ENCODE measurements around the gene TDO2.
"Not testable (repeated sequence)": the region's sequence is repeated elsewhere in the genome, so short reads cannot be mapped to it uniquely, and the experiment has no call there.

Gene TDO2

DNA sequence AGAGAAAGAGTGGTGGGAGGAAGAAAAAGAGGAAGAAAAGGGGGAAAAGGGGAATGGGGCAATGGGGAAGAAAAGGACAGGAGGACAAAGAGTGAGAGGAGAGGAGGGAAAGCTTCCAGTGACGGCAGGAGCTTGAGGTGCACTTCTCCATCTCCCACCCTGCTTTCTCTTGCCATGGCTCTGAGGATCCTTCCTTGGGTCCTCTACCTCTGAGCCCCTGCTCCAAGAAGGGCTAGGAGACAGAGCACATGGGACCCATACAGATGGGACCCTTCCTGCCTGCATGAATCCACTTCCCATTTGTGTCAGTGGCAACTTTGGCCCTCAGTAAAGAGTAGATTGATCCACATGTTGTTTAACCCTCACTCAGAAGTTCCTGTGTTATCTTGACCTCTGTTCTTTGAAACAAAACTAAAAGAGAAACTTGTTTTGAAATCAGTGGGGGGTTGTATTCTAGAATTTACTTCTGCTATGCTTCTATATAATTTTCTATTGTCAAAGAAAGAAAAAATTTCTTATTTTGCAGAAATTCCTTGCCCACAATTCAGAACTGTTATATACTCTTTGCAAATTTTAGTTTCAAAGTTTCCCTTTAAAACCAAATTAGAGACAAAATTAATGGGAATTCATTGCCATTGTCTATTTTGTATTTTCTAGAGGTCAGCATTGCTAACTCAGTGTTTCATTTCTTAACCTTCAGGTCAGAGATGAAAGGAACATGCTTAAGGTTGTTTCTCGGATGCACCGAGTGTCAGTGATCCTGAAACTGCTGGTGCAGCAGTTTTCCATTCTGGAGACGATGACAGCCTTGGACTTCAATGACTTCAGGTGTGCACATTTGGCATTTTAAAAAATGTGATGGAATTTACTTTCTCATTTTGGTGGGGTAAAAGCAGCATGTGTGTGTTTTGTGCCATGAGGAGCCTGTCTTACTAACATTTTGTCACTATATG is 5.0 kb downstream of the TDO2 start:
- DNase-seq = no peak

DNA sequence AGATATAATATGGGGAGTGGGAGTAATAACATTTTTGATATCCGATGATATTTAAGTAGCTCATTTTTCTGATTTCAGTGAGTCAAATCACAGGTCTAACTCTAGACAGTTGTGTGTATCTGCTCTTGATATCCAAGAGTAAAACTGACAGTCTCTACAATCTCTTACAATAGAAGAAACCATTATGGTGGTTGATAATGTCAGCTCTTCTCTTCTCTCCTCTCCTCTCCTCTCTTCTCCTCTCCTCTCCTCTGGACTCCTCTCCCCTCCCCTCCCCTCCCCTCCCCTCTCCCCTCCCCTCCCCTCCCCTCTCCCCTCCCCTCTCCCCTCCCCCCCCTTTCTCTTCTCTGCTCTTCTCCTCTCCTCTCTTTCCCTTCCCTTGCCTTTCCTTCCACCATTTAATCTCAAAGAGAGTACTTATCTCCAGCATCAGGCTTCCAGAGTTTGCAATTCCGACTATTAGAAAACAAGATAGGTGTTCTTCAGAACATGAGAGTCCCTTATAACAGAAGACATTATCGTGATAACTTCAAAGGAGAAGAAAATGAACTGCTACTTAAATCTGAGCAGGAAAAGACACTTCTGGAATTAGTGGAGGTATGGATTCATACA is 6.2 kb downstream of the TDO2 start:
- no peak for DNase-seq

DNA sequence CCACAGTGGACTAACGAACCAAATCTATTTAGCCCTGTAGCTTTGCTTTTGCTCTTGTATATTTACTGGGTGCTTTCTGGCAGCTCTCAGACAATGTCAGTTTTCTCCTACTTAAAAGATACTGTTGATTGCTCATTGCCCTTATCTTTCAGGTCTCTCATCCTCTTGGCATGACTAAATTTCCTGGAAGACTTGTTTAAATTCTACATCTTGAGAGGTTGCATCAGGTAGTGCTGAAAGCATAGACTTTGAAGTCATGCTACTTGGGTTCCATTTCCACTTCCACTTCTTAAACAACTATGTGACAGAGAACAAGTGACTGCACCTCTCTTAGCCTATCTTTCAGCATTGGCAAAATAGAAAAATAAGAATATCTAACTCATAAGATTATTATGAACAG is 8.4 kb downstream of the TDO2 start:
- no peak for DNase-seq

DNA sequence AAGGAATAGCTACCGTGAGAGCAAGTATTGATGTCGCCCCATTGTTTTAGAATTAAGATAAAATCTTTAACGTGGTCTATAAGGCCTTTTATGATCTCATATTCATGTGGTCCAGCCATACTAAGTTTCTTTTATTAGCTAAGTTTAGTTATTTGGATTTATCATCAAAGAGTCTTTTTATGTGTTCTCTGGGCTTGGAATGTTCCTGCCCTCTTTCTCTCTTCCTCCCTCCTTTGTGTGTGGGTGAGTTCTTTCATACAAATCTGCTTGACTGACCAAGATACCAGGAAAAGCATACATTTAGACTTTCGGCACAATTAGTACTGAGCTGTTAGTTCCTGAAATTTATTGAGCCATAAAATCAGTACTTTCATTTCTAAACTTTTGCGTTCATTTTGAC is 11.3 kb downstream of the TDO2 start:
- DNase-seq = no peak

- no peak for DNase-seq
Observed at GRCh38 chr4:155921597-155921996, 18.1 kb downstream of the TDO2 start.

DNA sequence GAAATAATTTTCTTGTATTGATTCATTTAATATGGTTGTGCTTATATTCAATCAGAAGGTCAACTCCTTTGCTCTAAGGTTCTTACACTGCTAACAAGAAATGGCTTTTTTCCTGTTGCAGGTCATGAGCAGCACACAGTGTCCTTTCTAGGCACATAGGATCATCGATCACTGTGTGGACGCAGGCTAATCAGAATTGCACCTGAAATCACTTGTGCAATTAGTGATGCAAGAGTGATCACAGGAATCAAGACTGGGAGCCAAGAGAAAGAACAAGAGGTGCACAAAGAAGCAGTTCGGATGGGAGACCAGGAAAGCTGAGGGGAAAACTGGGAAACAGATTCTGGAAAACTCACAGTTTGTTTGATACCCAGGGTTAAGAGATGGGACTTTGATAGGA is 21.1 kb downstream of the TDO2 start:
- no peak for DNase-seq

DNA sequence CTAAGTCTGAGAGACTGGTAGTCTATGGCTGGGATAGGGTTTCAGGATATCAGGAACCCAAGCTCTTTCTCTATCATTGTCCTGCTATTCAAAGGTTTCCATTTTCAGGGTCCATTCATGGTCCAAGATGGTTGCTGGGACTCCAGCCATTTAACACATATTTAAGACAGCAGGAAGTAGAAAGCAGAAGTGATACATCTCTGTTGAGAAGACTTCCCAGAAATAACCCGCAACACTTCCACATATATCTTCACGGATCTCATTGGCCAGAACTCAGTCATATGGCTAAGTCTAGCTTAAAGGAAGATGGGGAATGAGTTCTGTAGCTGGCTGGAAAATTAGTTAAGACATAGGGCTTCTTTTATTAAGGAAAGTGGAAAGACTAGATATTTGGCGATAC is 26.3 kb downstream of the TDO2 start:
- DNase-seq = no peak

- DNase-seq = no peak
Observed at GRCh38 chr4:155930330-155930729, 26.8 kb downstream of the TDO2 start.

GRCh38 chr4:155931634-155932033 is 28.1 kb downstream of the TDO2 start:
- no peak for DNase-seq

DNA sequence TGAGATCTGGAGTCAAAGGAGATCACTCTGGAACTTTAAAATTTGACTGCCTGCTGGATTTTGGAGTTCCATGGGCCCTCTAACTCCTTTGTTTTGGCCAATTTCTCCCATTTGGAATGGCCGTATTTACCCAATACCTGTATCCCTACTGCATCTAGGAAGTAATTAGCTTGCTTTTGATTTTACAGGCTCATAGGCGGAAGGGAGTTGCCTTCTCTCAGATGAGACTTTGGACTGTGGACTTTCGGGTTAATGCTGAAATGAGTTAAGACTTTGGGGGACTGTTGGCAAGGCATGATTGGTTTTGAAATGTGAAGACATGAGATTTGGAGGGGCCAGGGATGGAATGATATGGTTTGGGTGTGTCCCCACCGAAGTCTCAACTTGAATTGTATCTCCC is 31.1 kb downstream of the TDO2 start:
- not testable (repeated sequence) for DNase-seq

DNA sequence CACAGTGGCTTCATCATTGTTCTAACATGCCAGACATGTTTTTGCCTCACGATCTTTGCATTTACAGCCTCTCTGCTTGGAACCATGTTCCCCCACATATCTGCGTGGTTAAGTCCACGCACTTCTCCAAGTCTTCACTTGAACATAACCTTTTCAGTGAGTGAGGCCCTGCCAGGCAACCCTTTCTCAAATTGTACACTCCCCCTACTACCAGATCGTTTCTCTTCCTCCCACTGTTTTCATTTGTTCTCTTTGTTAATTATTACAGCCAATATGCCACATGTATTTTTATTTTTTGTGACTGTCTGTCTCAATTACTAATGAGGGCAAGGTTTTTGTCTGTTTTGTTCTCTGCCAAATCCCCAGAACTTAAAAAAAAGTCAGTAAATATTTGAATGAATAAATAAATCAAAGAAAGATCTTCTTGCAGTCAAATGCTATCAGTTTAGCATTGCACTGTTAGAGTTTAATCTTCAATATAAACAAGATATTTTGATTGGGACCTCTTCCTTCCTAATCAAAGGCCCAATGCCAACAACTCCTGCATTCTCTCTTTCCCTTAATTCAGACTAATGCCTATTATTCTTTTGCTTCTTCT is 32.0 kb downstream of the TDO2 start:
- no peak for DNase-seq

GRCh38 chr4:155941085-155941790 is 37.7 kb downstream of the TDO2 start:
- no peak for DNase-seq

GRCh38 chr4:155941820-155942219 is 38.3 kb downstream of the TDO2 start:
- DNase-seq = no peak

- peak; percentile 8 for DNase-seq
Observed at GRCh38 chr4:155943605-155944291, 40.3 kb downstream of the TDO2 start.

DNA sequence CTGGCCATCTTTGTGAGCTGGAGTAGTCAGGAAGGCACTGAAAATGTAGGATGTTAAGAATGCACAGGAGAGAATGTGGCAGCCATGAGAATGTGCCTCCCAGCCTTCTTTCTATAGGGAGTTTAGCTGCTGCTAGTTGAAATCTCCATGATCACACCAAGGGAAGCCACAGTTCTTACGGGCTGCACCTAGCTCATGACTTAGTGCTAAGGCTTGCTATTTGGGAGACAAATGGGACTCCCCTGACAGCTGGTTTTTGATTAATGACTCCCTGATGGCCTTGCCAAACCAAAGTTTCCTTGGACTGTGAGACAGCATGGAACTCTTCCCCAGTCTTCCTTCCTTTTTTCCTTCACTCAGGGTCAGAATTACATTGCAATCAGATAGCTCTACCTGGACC is 41.0 kb downstream of the TDO2 start:
- DNase-seq = no peak

DNA sequence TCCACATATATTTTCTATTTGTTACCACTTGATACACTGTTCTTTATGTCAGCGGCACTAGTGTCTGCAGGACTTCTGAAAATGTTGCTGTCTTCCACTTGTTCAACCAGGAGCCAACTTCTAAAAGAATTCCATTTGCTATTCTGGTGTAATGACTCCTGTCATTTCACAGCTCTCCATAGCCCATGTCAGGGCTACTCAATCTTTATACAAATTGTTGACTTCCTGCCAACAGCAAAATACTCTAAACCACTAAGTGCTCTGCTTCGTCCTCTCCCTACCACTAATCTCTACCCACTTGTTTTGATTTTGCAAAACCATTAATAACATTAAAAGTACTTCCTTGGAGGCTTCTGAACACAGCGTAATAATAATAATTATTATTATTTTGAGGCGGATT is 43.0 kb downstream of the TDO2 start:
- DNase-seq = no peak

DNA sequence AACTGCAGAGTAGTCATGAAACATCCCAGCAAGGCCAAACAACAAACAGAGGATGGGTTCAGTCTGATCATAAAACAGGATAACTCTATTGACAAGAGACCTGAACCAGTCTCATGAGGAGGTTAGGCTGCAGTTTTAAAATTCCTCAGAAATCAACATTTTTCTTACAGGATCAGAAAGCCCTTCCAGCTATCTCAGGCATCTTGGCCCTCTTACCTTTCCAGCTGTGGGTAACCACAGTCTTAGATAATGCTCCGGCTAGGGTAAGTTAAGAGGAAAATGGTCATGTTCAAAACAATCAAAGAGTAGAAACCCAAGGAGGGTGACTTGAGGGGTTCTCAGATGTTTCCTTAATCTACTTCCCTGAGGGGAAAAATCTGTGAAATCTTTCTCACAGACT is 45.0 kb downstream of the TDO2 start:
- no peak for DNase-seq

GRCh38 chr4:155950461-155950860 is 47.0 kb downstream of the TDO2 start:
- DNase-seq = no peak

GRCh38 chr4:155952501-155952901 is 49.0 kb downstream of the TDO2 start:
- DNase-seq = no peak

DNA sequence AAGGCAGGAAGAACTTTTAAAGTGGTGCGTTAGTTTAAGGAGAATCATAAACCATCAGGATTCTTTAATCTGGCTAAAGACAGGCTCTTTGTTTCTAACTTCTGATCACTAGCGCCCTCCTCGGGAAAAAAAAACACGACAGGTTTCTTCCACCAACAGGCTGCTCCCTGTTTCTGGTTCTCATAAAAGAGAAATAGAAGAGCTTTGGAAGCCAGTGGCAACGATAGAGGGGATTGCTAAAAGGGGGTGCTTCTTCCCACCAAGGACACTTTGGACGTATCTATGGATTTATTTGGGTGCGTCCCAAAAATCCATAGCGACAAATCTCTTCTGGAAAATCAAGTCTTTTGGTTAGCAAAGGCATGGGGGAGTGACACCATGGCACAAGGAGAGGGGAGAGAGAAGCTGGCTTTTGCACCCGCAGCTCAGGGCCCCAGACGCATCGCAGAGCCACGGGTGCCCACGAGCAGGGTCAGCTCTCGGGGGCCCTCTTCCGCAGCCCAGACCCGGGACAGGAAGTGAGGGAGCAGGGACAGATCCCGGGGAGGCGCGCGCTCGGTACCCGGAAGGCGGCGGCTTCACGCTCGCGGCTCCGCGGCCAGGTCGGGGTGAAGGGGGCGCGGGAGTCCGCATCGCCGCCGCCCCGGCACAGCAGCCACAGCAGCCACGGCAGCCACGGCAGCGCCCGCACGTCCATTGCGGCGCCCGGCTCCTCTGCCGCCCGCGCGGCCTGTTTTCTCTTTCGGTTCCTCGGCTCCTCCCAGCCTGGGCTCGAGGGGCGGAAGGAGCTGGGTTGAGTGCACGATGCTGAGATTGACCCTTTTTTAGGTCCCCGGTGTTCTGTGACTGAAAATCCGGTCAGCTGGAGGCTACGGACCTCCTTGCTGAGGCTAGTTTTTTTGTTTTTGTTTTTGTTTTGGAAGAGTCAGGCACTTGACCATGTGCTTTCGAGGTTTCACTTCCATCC is 49.9 kb downstream of the TDO2 start, which contains the start of gene CTSO:
Gene CTSO, minus strand, starts transcription at position 716 of the 967 bp plus-strand sequence. Its CDS starts 19 bp downstream, at position 697.
- DNase-seq = peak; percentile 85

- no peak for DNase-seq
Observed at GRCh38 chr4:155954118-155954685, 50.7 kb downstream of the TDO2 start.
